Lower lobe of right lung (tissue), 2 donors: Measurements from ENCODE around the gene SLC2A11. TPM values are rescaled to one million over a fixed set of nuclear protein-coding genes. Genes with fewer than 3 reads are reported as not detected.

ENCODE experiments used
- ATAC-seq, 2 donors: fragments of 200-7000 bp; cut with Tn5 transposase; one replicate each; pipeline ENCODE4 v1.9.1; 2020 to 2022; ENCODE audit warnings: mild to moderate bottlenecking in 2 of 2, moderate library complexity in 2 of 2
- DNase-seq: peaks from one replicate; pipeline ENCODE4 v3.0.0-alpha.2; 2020
- H3K27ac ChIP-seq: fragments of 200-600 bp; one replicate; pipeline ENCODE4 v1.8.0; 2022
- H3K27me3 ChIP-seq: fragments of 200-600 bp; one replicate; pipeline ENCODE4 v1.8.0; 2022; ENCODE audit warnings: low read depth
- H3K36me3 ChIP-seq: fragments of 200-600 bp; one replicate; pipeline ENCODE4 v1.8.0; 2022; ENCODE audit warnings: mild to moderate bottlenecking
- H3K4me1 ChIP-seq: fragments of 200-600 bp; one replicate; pipeline ENCODE4 v1.8.0; 2022
- H3K4me3 ChIP-seq: fragments of 200-600 bp; one replicate; pipeline ENCODE4 v1.8.0; 2022; ENCODE audit warnings: mild to moderate bottlenecking
- H3K9me3 ChIP-seq: fragments of 200-600 bp; one replicate; pipeline ENCODE4 v1.8.0; 2022
- CTCF ChIP-seq: fragments of 200-600 bp; IDR thresholded peaks from one replicate; pipeline ENCODE4 v1.8.0; 2022; ENCODE audit warnings: antibody characterized with exemption, mild to moderate bottlenecking
- intact Hi-C: fragments of 100-400 bp; cut with DNase I; formaldehyde crosslinking; loops from one replicate; pipeline ENCODE4 v1.11.0; 2022
- total RNA-seq: library from RNA; stranded (reverse); fragmentation: NEBNext Ultra II Directional; extraction: Animal tissue kit (Norgen Biotek cat#: 25700); gene quantifications from one replicate; pipeline ENCODE4 v1.2.1, GENCODE V29; 2021
- donor health status: DM: no; HTN: yes; CAD: no; lungs with severe emphysema.

The SLC2A11 gene
- total RNA-seq, 1 donor from 2014 or later, result 12.7 TPM

GRCh38 chr22:23878219-23878618, 20.5 kb downstream of the SLC2A11 start:
- no peak overlapping the region for H3K4me3 ChIP-seq
- ATAC-seq, result no peak
- H3K4me1 ChIP-seq, result no peaks in the 10 kb centered on the region
- peaks cover 30% of the 10 kb centered on the region for H3K36me3 ChIP-seq
- no peak for DNase-seq
- no peaks in the 10 kb centered on the region for H3K27me3 ChIP-seq
- intact Hi-C loops, result no loop called here
- no peak for TF ChIP-seq CTCF
- no peak overlapping the region for H3K27ac ChIP-seq
- H3K9me3 ChIP-seq, result no peaks in the 10 kb centered on the region

- no peak overlapping the region for H3K27ac ChIP-seq
- DNase-seq, result no peak
- no peaks in the 10 kb centered on the region for H3K9me3 ChIP-seq
- H3K36me3 ChIP-seq, result peaks cover 8% of the 10 kb centered on the region
- H3K4me3 ChIP-seq, result no peak overlapping the region
- no peak for TF ChIP-seq CTCF
- no peaks in the 10 kb centered on the region for H3K4me1 ChIP-seq
- H3K27me3 ChIP-seq, result no peaks in the 10 kb centered on the region
- peak in 1 of 2 donors; percentile 7 for ATAC-seq
- intact Hi-C loops, result no loop called here
These were observed 24.7 kb downstream of the SLC2A11 start for GRCh38 chr22:23882370-23882769.

- DNase-seq (no peak), ATAC-seq (peak in 1 of 2 donors; percentile 12)
- Histone ChIP-seq H3K27me3 (no peaks in the 10 kb centered on the region), H3K9me3 (no peaks in the 10 kb centered on the region), H3K27ac (no peak overlapping the region), H3K4me3 (no peak overlapping the region), H3K36me3 (no peaks in the 10 kb centered on the region), H3K4me1 (no peaks in the 10 kb centered on the region)
- TF ChIP-seq CTCF, result no peak
- intact Hi-C loops, result no loop called here
These were observed 26.0 kb downstream of the SLC2A11 start for GRCh38 chr22:23883658-23884057.

GRCh38 chr22:23884140-23884539, 26.5 kb downstream of the SLC2A11 start:
- no peak for TF ChIP-seq CTCF
- Histone ChIP-seq H3K27me3 (no peaks in the 10 kb centered on the region), H3K4me3 (no peak overlapping the region), H3K36me3 (no peaks in the 10 kb centered on the region), H3K9me3 (no peaks in the 10 kb centered on the region), H3K4me1 (no peaks in the 10 kb centered on the region), H3K27ac (no peak overlapping the region)
- ATAC-seq, result peak in 1 of 2 donors; percentile 34
- DNase-seq, result no peak
- intact Hi-C loops, result no loop called here

GRCh38 chr22:23888615-23889401, 31.1 kb downstream of the SLC2A11 start:
- ATAC-seq (no peak), DNase-seq (no peak)
- intact Hi-C loops, result no loop called here
- H3K36me3 ChIP-seq, result no peaks in the 10 kb centered on the region
- H3K27me3 ChIP-seq, result no peaks in the 10 kb centered on the region
- TF ChIP-seq CTCF, result no peak
- H3K27ac ChIP-seq, result peak overlapping the region; percentile 24
- no peak overlapping the region for H3K4me3 ChIP-seq
- H3K4me1 ChIP-seq, result peaks cover 4% of the 10 kb centered on the region
- no peaks in the 10 kb centered on the region for H3K9me3 ChIP-seq
